Renal pelvis (tissue), 4 donors: Measurements from ENCODE around the gene TP53BP2. TPM values are rescaled to one million over a fixed set of nuclear protein-coding genes. Genes with fewer than 3 reads are reported as not detected.

ENCODE experiments used
- DNase-seq: peaks from one replicate; pipeline ENCODE4 v3.0.0-alpha.2; 2013
- polyA plus RNA-seq, 3 donors: library from polyadenylated mRNA; unstranded; fragments of 120-200 nt; gene quantifications; one replicate each; pipeline ENCODE4 v1.2.1, GENCODE V29; 2013; ENCODE audit not compliant: insufficient read length in 3 of 3

TP53BP2 gene
- polyA plus RNA-seq, 3 donors = 46.0 to 55.1 (median 53.3) TPM

DNA sequence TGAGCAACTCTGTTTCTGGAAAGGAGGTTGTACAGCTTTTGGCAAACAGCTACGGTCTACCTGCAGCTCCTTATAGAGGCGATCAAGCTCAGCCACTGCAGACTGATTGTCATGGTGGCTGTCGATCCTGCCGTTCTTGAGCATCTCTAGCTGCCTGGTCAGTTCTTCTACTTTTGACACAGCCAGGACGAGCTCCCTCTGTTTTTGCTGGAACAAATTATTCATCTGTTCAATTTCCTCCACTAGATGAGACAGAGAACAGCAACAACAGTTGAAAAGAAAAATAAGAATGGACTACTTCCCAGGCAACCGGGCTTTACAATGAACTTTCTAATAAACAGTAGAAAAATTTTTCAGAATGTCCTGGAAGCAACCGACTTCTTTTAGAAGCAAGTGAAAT is 42.5 kb downstream of the TP53BP2 start:
- DNase-seq = no peak

DNA sequence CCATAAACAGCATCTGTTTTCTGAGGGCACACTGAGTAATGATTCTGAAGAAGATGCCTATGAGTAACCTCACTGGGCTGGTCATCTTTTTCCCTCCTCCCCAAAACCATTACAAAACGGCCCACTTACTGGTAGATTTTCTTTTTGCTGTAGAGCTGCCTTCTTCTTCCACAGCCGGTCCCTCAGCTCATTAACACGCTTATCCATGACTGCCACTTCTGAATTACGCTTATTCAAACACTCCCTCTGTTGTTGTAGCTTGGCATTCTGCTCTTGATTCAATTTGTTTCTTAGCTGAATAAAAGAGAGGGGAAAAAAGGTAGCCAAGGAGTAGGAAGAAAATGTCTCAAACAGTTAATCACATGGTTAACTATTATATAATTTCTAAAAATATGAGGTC is 43.1 kb downstream of the TP53BP2 start:
- DNase-seq = no peak

DNA sequence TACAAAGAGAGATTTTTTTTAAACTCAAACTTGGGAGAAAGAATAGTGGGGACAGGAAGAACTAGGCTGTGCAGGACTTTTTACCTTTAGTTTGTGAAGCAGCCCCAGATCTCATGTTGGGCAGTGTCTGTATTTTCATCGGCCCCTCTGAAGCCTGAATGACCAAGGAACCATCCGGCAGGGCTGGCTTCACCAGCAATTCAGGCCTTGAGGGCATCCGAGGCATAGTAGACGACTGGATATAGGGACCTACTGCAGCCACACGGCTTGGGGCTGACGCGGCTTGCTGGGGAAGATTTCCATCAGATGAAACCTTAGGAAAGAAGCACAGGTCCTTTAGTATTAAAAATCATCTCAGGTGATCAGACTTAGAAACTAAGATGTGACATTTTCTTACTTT is 43.7 kb downstream of the TP53BP2 start:
- DNase-seq = no peak

DNA sequence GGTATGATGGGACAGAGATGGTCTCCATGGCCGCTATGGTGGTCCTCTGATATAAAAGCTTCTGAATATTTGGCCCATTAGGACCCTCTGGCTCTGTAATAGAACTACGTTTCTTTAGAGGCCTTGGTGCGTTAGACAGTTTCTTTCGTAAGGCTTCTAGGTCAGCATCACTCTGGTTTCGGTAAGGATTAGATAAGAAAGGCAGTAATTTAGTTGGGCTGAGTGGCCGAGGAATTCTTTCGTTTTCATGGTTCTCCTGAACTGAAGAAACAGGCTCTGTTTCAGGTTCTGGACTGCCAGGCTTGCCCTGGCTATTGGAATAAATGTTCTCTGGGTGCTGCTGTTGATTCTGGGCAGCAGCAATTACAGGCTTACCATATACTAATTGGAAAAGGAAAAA is 49.5 kb downstream of the TP53BP2 start:
- no peak for DNase-seq

DNA sequence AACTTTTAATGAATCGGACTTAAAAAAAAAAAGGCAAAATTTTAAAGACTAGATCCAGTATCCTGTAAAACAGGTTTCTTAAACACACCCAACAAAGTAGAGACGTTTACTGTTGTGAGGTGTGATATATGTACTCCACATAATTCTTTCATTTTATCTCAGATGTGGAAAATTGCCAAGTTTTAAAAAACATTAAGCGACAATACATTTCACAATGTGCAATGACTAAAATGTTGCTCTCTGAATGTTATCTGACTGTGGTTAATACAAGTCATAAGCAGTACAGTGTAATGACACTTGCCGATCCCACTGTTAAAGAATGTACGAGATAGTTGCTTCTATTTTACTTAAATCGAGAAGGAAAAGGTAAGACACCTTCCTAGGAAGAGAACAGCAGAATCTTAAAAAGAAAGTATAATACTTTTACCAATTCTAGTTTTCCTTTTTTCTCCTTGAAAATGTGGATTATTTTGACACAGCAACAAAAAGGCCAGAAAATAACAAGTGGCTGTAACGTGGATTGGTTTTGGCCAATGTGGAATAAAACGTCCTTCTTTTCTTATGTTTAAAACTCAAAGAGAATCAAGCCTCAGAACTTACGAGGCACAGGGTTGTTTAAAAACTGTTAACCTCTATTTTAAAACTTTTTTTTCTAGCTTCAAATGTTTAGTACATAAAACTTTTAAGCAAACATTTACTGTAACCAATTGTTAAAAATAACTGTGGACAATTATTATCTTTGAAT is 51.4 kb downstream of the TP53BP2 start:
- DNase-seq = no peak

DNA sequence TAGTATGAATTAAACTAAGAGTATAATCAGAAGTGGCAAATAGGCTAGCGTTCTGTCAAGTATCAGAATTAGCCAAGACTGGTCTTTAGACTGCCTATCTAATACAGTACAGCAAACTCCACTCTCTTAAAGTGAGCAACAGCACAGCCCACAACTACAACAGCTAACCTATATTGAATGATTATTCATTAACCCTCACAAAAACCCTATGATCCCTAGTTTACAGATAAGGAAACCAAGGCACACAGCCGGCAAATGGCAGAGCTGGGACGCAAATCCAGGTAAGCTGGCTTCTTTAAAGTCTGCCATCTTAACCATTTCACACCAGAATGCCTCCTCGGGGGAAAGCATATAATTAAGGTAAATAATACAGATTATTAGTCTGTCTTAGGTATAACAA is 52.0 kb downstream of the TP53BP2 start:
- DNase-seq = no peak

DNA sequence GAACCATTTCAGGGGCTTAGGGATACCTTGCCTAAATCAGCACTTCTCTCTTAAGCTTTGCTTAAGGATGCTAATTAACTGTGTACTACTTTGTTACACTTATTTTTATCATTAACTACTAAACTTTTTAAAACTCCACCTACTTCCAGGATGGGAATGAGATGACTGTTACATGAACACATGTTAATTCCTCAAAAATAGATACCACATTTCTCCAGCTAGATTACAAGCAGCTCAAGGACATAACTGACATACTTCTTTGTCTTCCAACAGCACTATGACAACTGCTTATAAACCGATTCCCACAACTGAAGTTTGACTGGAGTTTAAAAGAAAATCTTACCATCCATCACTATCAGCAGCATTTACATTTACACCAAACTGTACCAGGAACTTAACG is 53.7 kb downstream of the TP53BP2 start:
- no peak for DNase-seq

DNA sequence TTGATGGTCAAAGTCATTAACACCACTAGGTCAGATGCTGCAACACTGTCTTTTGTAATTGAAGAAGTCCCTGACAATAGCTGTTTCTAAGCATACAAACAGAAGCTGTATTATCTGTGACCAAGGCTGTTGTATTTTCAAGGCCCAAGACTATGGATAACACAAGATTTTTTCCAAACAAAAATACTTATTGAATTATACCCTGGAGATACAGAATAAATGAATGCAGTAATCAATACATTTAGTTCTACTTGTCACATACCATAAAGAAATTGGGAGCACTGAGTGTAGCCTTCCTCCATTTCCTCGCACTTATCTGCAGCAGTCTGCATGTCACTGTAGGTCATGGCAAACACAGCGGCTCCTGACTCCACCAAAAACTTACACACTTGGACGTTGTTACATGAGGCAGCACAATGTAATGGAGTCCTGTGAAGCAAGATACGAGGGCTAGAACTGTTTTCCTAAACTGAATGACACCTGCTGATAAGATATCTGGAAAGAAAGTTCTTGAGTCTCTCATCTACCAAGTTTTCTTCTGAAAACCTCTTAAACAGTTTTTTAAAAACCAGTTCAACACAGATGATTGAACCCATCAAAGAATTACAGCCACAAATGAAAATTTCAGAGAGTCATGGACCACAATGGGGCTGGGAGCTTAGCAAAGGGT is 56.9 kb downstream of the TP53BP2 start:
- DNase-seq = no peak

DNA sequence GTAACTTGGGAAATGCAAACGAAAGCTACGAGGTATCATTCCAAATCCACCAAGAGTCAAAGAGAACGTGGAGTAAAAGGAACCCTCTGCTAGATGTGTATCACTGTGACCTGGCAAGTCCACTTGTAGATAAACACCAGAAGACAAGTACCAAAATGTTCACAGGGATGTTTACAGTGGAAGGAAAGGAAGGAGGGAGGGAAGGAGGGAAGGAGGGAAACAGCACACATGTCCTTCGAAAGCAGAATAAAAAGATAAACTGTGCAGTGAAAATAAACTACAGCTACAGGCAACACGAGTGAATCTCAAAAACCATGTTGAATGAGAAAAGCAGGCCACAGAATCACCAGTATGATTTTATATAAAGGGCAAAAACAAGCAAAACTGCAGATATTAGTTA is 59.9 kb downstream of the TP53BP2 start:
- DNase-seq = no peak

DNA sequence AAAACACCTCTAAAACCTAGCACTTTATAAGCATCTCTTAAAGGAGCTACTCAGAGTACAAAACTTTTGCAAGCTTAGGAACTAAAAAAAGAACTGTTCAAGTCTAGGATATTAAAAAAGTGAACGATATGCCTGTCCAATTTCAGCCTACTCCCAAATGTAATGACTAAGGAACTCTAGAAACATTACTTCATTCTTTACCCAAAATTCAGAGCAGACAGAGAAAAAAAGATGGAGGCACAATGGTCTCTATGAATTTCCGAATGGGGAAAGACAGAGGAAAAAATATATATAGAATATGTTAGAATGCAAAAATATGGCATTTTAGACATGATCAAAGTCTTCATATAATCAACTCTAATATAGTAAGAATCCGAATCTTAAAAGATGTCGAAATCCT is 61.2 kb downstream of the TP53BP2 start:
- DNase-seq = no peak

DNA sequence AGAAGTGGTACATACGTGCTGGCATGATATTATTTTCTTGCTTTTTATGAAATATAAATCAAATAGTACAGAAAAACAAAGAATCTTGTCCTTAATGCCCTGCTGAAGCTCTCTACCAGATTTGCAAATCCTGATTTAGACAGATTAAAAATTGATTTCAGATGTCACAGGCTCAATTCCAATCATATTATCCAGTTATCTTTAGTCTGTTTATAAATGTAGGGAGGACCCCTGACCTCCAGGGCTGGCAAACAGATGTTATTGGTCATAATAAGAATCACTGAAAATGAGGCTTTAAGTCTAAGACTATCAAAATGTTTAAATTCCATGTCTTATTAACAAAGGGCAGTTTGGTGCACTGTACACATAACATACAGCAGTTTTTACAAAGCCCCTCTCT is 62.1 kb downstream of the TP53BP2 start:
- DNase-seq = no peak

DNA sequence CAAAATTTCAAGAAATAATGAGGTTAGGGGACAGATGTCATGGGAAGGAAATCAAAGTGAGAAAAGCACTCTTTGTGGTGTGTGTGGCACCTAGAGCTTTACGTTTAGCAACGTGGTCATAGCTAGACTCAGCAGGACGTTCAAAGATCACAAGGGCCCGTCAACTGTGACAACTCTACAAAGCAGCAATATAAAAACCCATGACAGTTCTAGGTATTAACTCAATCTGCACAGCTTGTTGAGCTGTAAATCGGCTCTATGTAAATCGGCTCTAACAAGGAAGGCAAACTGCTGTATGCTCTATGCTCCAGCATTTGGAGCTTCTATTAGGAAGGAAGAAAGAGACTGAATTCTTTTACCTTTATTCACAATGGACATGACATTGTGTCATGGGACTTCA is 64.8 kb downstream of the TP53BP2 start:
- DNase-seq = no peak

DNA sequence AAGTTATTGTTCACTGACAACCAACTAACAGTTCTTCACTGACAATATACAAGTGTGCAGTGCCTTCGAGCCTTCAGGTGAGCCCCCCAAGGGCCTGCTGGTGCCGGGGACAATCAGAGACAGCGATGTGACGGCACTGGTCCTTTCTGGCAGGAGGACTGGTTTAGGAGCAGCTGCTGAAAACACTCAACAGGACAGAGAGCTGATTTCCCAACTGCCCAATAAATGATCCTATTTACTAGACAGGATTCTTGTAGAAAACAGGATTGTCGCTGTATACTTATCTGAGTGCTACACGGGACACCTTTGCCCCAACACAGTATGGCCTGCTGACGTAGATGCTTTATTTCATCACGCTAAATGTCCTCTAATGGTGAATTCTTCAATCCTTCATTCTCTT is 65.4 kb downstream of the TP53BP2 start:
- DNase-seq = no peak

DNA sequence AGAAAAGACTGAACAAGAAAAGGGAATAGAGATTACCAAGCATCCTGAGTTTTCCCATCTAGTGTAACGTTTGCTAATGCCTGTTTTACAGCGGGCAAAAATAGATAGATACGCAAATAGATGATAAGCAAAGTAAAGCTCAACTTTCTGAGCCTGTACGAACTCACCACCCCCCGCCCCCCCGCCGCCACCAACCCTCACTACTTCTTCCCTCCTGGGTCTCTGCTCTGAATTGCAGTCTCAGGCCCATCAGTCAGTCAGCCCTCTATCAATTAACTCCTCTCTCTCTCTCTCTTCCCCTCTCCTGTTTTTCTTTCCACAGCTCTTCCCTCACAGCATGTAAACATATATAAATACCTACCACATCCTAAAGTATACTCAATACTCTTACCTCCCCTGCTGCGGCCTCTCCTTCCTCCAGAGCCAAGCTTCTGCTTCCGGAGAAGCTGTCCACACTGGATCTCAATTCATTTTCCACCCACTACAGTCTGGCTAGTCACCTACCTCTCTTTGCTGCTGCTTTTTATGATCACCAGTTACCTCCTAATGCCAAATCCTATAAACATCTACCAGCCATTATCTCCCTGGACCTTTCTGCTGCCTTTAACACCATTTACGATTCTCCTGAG is 68.8 kb downstream of the TP53BP2 start:
- DNase-seq = no peak

DNA sequence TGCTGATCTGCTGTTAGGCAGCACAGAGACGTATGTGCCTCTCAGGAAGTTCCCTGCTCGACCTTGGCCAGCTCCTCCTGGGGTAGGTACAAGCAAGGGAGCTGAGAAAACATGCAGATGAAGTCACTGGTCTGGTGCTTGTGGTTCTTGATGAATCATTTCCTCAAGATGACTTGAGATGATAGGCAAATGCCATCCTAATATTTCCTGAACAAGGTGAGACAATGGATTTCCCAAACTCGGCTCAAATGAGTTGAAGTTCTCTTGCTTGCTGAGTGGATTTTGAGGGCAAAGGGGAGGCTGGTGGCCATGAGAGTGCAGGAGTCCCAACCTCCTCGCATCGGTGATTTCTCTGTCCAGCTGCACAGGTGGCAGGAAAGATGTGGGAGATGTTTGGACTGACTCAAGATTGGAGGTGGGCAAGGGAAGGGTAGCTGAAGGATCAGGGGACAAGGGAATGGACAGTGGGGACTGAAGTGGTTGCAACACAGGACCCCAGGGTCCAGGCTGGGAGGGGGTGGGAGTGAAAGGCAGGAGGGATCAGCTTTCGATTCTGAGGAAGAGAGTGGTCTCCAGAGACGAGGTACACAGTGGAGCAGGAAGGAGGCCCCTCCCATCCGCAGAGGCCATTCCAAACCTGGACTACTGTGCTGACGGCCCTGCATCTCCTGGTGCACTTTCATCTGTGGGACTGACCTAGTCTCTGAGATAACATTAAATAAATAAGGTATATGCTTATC is 69.5 kb downstream of the TP53BP2 start:
- DNase-seq = no peak

DNA sequence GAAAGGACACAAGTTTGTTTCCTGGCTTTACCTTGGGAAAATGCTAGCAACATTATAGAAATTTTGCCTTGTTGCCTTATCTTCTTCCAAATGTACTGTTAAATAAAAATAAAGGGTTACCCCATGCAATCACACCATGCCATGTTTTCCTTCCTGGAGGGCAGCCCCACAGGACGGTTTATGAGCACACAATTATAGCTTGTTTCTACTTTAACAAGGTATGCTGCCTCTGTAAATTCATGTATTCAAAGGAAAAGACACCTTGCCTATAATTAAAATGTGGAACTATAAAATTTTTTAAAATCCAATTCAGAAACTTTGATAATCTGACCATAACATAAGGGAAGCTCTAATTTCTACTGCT is 70.1 kb downstream of the TP53BP2 start:
- no peak for DNase-seq

DNA sequence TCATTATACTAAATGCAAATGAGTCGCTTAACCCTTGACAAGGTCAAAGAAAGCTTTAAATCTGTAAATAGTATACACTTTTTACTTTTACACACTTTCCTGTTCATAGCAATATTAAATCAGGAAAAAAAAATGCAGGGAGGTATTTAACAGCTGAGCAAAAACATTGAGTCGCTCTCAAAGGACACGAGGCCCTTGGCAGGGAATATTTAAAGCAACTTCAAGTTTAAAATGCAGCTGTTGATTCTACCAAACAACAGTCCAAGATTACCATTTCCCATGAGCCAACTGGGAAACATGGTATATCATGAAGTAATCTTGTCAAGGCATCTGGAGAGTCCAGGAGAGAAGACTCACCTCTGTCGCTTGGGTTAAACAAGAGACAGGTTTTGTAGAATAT is 70.7 kb downstream of the TP53BP2 start:
- no peak for DNase-seq

DNA sequence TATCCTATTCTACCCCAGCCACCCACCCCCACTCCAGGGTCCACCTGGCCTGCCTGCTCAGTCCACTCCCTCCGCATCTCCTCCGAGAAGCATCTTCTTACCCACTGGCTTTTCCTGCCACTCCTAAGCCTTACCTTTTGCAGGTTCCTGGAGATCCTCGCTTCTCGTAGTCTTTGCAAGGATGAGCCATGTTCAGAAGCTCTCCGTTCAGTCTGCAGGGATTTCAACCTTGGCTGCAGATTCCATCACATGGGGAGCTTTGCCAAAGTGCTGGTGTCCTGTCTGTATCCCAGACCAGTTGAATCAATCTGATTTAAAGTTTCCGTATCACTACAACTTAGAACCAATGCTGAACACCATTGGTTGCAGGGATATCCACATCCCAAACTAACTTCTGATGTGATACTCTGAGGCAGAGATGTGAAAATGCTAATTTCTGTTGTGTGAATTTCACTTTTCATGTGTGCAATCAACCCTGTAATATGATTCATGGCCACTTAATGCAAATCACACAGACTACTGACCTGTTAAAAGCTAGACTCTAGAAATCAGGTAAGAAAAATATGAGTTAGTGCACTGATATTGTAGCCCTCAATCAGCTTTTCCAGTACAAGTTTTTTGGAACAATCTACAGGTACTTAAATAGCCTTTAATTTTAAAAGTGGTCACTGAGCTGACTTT is 71.5 kb downstream of the TP53BP2 start:
- no peak for DNase-seq

DNA sequence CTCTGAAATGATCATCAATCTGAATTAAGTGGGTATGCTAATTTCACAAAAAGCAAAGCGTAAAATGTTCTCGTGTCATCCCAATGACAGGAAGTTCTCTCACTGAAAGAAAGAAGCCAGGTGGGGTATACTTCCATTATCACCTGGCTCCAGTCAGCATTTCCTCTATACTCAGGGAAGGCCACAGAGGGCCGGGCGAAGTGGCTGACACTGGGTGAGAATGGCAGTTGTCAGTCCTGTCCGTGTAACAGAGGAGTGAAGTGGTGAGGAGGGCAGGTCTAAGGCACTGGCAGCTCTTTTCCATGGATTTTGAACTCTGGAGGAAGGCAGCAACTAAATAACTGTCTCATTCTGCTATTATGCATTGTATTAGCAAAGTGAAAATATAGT is 73.0 kb downstream of the TP53BP2 start:
- no peak for DNase-seq

DNA sequence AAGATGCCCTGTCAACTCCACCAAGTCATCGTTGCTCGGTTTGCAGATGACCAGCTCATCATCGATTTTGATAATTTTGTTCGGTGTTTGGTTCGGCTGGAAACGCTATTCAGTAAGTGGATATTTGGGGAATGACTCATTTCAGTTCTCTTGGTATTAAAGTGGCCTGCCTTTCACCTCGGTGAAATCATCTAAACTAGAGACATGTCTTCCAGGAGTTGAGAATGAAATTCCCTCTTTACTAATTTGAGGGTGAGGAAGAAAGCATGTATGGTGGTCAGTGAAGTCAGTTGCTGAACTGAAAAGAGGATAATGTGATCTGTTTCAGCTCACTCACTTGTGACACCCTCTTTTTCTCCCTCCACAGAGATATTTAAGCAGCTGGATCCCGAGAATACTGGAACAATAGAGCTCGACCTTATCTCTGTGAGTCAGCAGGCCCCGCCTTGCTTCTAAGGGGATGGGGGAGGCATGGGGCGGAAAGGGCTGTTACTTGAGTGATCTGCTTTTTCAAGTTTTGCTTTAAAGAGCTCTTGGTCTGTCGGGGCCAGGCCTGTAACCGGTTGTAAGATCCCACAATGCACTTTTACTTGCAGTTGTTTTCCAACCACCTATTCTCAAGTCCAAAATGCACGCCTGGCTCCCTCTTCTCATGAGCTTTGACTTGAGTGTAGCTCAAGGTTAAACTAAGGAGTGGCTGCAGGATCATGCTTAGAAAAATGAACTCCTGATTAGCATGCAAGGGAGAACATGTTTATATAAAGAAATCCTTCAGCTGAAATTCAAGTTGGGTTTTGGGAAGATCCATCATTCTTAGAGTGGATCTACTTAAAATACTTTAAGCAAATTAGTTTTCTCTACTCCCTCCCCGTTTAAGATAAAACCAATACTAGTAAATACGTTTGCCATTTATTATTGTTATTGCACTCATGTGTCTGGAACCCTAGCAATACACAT is 73.7 kb downstream of the TP53BP2 start:
- DNase-seq = no peak

DNA sequence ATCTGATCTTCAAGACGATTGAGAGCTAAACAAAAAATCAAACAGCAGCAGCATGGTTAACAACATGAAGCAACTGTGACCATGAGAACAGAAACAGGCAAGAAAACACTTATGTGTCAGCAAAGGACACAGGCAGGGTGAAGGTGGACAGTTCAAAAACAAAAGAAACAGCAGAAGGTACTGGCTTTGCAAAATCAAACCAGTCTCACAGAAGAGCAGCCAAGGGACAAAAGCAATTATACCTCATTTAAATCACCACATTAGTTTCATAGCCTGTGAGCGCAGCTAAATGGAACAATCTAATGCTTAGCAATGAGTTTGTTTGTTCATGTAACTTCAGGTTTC is 74.3 kb downstream of the TP53BP2 start:
- no peak for DNase-seq
